Stomach (tissue), 4 donors: ENCODE measurements around the gene CYB5B.

Source experiments
- POLR2A ChIP-seq, 4 donors: fragments of 450-650 bp; IDR thresholded peaks; one replicate each; pipeline ENCODE4 v1.6.1; 2016; ENCODE audit warnings: antibody characterized with exemption in 4 of 4, control low read depth in 2 of 4, mild to moderate bottlenecking in 1 of 4, moderate library complexity in 1 of 4
- TF ChIP-seq, protein P1 (sequence below), 7 experiments: fragments of 450-650 bp in 4 of 7; fragments of 200-600 bp in 3 of 7; sonication (generic) in 3 of 7; IDR thresholded peaks; one replicate each; pipeline ENCODE4 v1.5.1; 2016 to 2019; ENCODE audit warnings: antibody characterized with exemption in 7 of 7, control low read depth in 2 of 7, mild to moderate bottlenecking in 1 of 7

DNA sequence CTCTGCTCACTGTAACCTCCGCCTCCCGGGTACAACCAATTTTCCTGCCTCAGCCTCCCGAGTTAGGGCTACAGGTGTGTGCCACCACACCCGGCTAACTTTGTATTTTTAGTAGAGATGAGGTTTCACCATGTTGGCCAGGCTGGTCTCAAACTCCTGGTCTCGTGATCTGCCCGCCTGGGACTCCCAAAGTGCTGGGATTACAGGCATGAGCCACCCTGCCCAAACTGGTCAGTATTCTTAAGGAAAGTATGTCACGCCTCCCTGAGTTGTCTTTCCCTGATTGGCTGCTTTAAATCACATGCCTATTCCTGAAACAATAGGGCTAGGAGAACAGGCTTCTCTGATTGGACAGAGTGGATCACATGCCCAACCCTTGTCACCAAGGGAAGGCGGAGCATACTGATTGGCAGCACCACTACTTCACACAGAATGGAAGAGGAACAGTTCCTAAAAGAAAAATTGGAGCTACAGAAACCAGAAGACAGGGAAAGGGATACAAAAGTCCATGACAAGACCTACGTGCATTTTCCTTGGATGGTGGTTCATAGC is 17.6 kb upstream of the CYB5B start:
- TF ChIP-seq, protein P1, sequence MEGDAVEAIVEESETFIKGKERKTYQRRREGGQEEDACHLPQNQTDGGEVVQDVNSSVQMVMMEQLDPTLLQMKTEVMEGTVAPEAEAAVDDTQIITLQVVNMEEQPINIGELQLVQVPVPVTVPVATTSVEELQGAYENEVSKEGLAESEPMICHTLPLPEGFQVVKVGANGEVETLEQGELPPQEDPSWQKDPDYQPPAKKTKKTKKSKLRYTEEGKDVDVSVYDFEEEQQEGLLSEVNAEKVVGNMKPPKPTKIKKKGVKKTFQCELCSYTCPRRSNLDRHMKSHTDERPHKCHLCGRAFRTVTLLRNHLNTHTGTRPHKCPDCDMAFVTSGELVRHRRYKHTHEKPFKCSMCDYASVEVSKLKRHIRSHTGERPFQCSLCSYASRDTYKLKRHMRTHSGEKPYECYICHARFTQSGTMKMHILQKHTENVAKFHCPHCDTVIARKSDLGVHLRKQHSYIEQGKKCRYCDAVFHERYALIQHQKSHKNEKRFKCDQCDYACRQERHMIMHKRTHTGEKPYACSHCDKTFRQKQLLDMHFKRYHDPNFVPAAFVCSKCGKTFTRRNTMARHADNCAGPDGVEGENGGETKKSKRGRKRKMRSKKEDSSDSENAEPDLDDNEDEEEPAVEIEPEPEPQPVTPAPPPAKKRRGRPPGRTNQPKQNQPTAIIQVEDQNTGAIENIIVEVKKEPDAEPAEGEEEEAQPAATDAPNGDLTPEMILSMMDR (IDR thresholded peaks at IDR 0.05) = no peak
- no peak for TF ChIP-seq POLR2A (IDR thresholded peaks at IDR 0.05)
